ACC112 (cell line): ENCODE measurements around the gene RXRA.

Experiments used
- H2AFZ ChIP-seq: fragments of 200-600 bp; sonication (generic); one replicate; pipeline ENCODE4 v1.6.0; 2017; ENCODE audit warnings: antibody characterized with exemption, low read length; ENCODE audit not compliant: unreplicated experiment
- H3K27ac ChIP-seq: fragments of 200-600 bp; sonication (generic); 2 replicates; pipeline ENCODE4 v1.5.1; 2014; ENCODE audit warnings: low read depth, mild to moderate bottlenecking, antibody characterized with exemption, low read length, moderate library complexity
- H3K27me3 ChIP-seq: fragments of 200-600 bp; sonication (generic); 2 replicates; pipeline ENCODE4 v1.6.1; 2014; ENCODE audit warnings: mild to moderate bottlenecking, antibody characterized with exemption, low read length, moderate library complexity, mixed read lengths; ENCODE audit not compliant: insufficient read depth
- H3K36me3 ChIP-seq: fragments of 200-600 bp; sonication (generic); 2 replicates; pipeline ENCODE4 v1.6.1; 2016; ENCODE audit warnings: mild to moderate bottlenecking, antibody characterized with exemption, low read length, moderate library complexity, mixed read lengths; ENCODE audit not compliant: insufficient read depth
- H3K4me1 ChIP-seq: fragments of 200-600 bp; sonication (generic); one replicate; pipeline ENCODE4 v1.6.1; 2016; ENCODE audit warnings: low read length, mixed read lengths; ENCODE audit not compliant: insufficient read depth, unreplicated experiment, control insufficient read depth
- H3K4me3 ChIP-seq: fragments of 200-600 bp; sonication (generic); 2 replicates; pipeline ENCODE4 v1.5.1; 2014; ENCODE audit warnings: mild to moderate bottlenecking, low read depth, low read length
- H3K79me2 ChIP-seq: fragments of 200-600 bp; sonication (generic); one replicate; pipeline ENCODE4 v1.6.0; 2016; ENCODE audit warnings: low read length; ENCODE audit not compliant: control insufficient read depth, unreplicated experiment, insufficient read depth

Gene RXRA

GRCh38 chr9:134294153-134295071, 31.8 kb upstream of the RXRA start:
- no peak overlapping the region for H2AFZ ChIP-seq
- peaks cover 5% of the 10 kb centered on the region for H3K4me1 ChIP-seq
- H3K79me2 ChIP-seq = no peaks in the 10 kb centered on the region
- peak overlapping the region; percentile 63 for H3K4me3 ChIP-seq
- no peaks in the 10 kb centered on the region for H3K27me3 ChIP-seq
- H3K36me3 ChIP-seq = no peaks in the 10 kb centered on the region
- no peak overlapping the region for H3K27ac ChIP-seq

- peaks cover 5% of the 10 kb centered on the region for H3K4me1 ChIP-seq
Observed at GRCh38 chr9:134295101-134295745, 31.0 kb upstream of the RXRA start.

DNA sequence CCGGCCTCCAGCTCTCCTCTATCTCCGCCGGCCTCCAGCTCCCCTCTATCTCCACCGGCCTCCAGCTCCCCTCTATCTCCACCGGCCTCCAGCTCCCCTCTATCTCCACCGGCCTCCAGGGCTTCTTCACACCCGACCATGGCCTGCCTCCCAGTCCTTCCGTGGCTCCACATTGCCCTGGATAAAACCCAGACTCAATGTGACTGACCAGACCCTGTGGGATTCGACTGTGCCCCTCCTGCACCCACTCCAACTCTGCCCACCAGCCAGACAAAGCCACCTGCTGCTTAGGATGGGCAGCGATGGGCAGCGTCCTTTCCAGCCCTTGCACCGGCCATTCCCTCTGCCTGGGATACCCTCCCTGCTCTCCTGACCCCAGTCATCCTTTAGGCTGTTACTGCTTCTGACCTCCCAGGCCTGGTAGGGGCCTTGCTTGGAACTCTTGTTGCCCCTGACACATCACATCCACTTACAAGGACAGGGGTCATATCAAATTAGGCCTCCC, 30.5 kb upstream of the RXRA start:
- H3K4me1 ChIP-seq = peaks cover 5% of the 10 kb centered on the region
- no peak overlapping the region for H3K27ac ChIP-seq
- H3K27me3 ChIP-seq = peaks cover 10% of the 10 kb centered on the region; the same call in 1 of the 2 replicates
- no peaks in the 10 kb centered on the region for H3K36me3 ChIP-seq
- no peak overlapping the region for H3K4me3 ChIP-seq
- H2AFZ ChIP-seq = no peak overlapping the region
- no peaks in the 10 kb centered on the region for H3K79me2 ChIP-seq

More at GRCh38 chr9:134295101-134295745, 31.0 kb upstream of the RXRA start:
- Histone ChIP-seq H3K79me2 (no peaks in the 10 kb centered on the region), H3K36me3 (no peaks in the 10 kb centered on the region), H3K4me3 (no peak overlapping the region), H3K27ac (no peak overlapping the region), H3K27me3 (peaks cover 6% of the 10 kb centered on the region; the same call in 1 of the 2 replicates), H2AFZ (no peak overlapping the region)

GRCh38 chr9:134296301-134297082, 29.8 kb upstream of the RXRA start:
- Histone ChIP-seq H3K27ac (no peak overlapping the region), H2AFZ (no peak overlapping the region), H3K36me3 (no peaks in the 10 kb centered on the region), H3K4me1 (peaks cover 5% of the 10 kb centered on the region), H3K27me3 (peaks cover 10% of the 10 kb centered on the region; the same call in 1 of the 2 replicates), H3K4me3 (no peak overlapping the region), H3K79me2 (no peaks in the 10 kb centered on the region)

DNA sequence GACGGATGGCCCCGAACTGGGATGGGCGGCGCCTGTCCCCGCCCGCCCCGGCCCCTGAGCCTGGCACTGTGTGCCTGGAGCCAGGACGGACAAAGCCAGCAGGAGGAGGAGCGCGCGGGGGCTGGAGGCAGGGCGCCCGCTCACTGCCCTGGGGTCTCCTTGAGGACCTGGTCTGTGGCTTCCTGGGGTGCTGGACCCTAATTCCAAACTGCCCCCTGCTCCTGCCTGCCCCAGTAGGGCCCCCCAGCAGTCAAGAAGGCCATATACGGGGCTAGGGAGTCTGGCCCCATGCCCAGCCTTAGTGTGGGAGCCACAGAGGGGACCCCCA, 29.2 kb upstream of the RXRA start:
- Histone ChIP-seq H3K36me3 (no peaks in the 10 kb centered on the region), H3K4me3 (no peak overlapping the region), H3K4me1 (peaks cover 5% of the 10 kb centered on the region), H3K27me3 (peaks cover 10% of the 10 kb centered on the region; the same call in 1 of the 2 replicates), H3K79me2 (no peaks in the 10 kb centered on the region), H3K27ac (no peak overlapping the region), H2AFZ (no peak overlapping the region)

DNA sequence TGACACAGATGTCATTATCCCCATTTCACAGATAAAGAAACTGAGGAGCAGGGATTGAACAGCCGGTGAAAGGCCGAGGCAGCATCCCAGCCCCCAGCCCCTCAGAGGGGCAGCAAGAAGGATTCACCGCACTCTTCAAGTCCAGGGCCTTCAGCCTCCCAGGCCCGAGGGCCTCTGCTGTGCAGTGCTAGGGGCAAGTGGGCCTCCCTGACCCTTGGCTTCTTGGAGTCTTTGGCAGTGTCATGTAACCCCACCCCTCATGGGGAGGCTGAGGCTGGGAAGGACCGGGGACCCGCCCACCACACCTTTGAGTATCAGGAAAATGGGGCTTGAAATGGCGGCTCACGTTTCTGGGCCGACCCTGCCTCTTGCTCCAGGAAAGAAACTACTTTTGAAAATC, 28.7 kb upstream of the RXRA start:
- peaks cover 5% of the 10 kb centered on the region for H3K4me1 ChIP-seq
- H3K79me2 ChIP-seq = no peaks in the 10 kb centered on the region
- H3K27ac ChIP-seq = no peak overlapping the region
- no peak overlapping the region for H2AFZ ChIP-seq
- no peaks in the 10 kb centered on the region for H3K36me3 ChIP-seq
- no peak overlapping the region for H3K4me3 ChIP-seq
- peaks cover 10% of the 10 kb centered on the region; the same call in 1 of the 2 replicates for H3K27me3 ChIP-seq

GRCh38 chr9:134298000-134298399, 28.3 kb upstream of the RXRA start:
- Histone ChIP-seq H3K27ac (no peak overlapping the region), H3K79me2 (no peaks in the 10 kb centered on the region), H3K4me1 (peaks cover 5% of the 10 kb centered on the region), H2AFZ (no peak overlapping the region), H3K4me3 (no peak overlapping the region), H3K36me3 (no peaks in the 10 kb centered on the region), H3K27me3 (peaks cover 10% of the 10 kb centered on the region; the same call in 1 of the 2 replicates)

DNA sequence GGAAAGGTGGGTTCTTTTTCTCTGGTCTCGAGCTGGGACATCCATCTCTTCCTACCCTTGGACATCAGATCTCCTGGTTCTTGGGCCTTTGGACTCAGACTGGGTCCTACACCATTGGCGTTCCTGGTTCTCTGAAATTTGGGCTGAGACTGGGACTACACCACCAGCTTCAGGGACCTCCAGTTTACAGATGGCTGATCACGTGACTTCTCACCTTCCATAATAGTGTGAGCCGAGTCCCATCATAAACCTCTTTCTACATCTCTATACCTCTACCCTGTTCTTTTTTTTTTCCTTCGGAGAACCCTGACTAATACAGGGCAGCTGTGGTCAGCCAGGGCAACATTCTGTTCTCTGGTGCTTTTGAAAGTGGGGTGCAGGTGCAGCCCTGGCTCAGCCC, 27.2 kb upstream of the RXRA start:
- peaks cover under 1% of the 10 kb centered on the region for H3K4me1 ChIP-seq
- H3K4me3 ChIP-seq = no peak overlapping the region
- H3K27ac ChIP-seq = no peak overlapping the region
- no peaks in the 10 kb centered on the region for H3K36me3 ChIP-seq
- no peak overlapping the region for H2AFZ ChIP-seq
- no peaks in the 10 kb centered on the region for H3K79me2 ChIP-seq
- H3K27me3 ChIP-seq = peaks cover 10% of the 10 kb centered on the region; the same call in 1 of the 2 replicates

DNA sequence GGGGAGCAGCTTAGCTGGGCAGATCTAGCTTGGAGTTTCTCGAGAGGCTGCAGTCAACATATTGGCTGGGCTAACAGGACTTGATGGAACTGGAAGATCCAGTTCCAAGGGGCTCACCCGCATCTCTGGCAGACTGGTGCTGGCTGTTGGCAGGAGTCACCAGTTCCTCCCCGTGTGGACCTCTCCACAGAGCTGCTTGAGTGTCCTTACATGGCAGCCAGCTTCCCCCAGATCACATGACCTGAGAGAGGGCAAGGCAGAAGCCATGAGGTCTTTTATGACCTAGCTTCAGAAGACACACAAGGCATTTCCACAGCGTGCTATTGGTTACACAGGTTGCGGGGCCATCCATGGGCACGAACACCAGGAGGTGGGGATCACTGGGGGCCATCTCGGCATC, 26.4 kb upstream of the RXRA start:
- H3K4me3 ChIP-seq = no peak overlapping the region
- H3K79me2 ChIP-seq = no peaks in the 10 kb centered on the region
- peaks cover 10% of the 10 kb centered on the region; the same call in 1 of the 2 replicates for H3K27me3 ChIP-seq
- H3K27ac ChIP-seq = no peak overlapping the region
- H3K4me1 ChIP-seq = no peaks in the 10 kb centered on the region
- H3K36me3 ChIP-seq = no peaks in the 10 kb centered on the region
- no peak overlapping the region for H2AFZ ChIP-seq

DNA sequence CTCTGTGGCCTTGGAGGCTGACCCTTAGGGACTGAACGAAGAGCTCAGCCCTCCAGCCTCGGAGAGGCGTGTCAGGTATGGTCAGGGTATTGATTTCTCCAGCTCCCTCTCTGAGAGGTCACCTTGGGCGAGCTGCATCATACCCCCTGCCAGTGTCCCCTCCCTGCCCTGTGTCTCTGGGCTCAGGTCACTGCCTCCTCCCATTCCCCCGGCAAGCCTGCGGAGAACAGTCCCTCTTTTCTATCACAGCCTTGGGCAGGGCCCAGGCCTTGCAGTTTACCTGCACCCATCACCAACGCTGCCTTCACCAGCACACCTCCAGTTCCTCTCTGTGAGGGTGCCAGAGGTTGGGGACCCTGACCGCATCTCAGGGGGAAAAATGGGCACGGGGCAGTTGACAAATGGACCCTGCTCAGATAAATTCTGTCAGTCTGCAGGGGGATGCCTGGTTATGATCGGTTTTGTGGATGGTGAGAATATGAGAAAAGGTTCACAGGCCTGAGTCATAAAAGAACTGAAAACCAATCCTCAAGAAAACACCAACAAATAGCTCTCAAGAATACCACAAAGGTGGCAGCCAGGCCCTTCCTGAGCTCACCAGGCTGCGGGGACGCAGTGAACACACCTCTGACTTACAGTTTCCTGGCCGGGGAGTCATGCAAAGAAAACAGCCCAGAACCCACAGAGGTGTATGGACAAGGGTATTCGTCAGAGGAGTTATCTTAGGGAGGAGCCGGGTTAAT, 24.7 kb upstream of the RXRA start:
- Histone ChIP-seq H3K27ac (no peak overlapping the region), H3K4me1 (no peaks in the 10 kb centered on the region)

More for the DNA sequence above, 24.7 kb upstream of the RXRA start:
- no peaks in the 10 kb centered on the region for H3K79me2 ChIP-seq
- no peaks in the 10 kb centered on the region for H3K36me3 ChIP-seq
- H3K4me3 ChIP-seq = no peak overlapping the region
- no peak overlapping the region for H2AFZ ChIP-seq
- peaks cover 10% of the 10 kb centered on the region; the same call in 1 of the 2 replicates for H3K27me3 ChIP-seq
